ENCODE data around the gene RPS15.
A peak's percentile ranks its signal among the peaks of the same experiment; 100 is the strongest.

RPS15 gene

DNA sequence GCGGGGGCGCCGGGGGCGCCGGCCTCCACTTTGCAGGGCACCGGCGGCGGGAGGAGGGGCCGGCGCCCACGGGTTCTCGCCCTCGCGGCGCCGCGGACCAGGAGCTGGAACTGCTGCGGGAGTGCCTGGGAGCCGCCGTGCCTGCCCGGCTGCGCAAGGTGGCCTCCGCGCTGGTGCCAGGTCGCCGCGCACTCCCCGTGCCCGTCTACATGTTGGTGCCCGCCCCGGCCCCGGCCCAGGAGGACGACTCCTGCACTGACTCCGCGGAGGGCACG, 29.0 kb downstream of the RPS15 start:
- TF ChIP-seq ZFX (IDR thresholded peaks at IDR 0.05; ENCODE audit: borderline replicate concordance), result no peak
- TF ChIP-seq CTCF (IDR thresholded peaks at IDR 0.05), result no peak
- no peak overlapping the region for H3K27ac ChIP-seq

DNA sequence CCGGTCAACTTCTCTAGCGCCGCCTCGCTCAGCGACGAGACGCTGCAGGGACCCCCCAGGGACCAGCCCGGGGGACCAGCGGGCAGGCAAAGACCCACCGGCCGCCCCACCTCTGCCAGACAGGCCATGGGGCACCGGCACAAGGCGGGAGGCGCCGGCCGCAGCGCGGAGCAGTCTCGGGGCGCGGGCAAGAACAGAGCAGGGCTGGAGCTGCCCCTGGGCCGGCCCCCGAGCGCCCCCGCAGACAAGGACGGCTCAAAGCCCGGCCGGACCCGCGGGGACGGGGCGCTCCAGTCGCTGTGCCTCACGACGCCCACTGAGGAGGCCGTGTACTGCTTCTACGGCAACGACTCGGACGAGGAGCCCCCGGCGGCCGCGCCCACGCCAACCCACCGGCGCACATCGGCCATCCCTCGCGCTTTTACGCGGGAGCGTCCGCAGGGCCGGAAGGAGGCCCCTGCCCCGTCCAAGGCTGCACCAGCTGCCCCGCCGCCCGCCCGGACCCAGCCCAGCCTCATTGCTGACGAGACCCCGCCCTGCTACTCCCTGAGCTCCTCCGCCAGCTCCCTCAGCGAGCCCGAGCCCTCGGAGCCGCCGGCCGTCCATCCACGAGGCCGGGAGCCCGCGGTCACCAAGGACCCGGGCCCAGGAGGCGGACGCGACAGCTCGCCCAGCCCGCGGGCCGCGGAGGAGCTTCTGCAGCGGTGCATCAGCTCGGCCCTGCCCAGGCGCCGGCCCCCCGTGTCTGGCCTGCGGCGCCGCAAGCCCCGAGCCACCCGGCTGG, 29.5 kb downstream of the RPS15 start:
- TF ChIP-seq CTCF (IDR thresholded peaks at IDR 0.05) (no peak), ZFX (IDR thresholded peaks at IDR 0.05; ENCODE audit: borderline replicate concordance) (no peak)
- no peak overlapping the region for H3K27ac ChIP-seq

DNA sequence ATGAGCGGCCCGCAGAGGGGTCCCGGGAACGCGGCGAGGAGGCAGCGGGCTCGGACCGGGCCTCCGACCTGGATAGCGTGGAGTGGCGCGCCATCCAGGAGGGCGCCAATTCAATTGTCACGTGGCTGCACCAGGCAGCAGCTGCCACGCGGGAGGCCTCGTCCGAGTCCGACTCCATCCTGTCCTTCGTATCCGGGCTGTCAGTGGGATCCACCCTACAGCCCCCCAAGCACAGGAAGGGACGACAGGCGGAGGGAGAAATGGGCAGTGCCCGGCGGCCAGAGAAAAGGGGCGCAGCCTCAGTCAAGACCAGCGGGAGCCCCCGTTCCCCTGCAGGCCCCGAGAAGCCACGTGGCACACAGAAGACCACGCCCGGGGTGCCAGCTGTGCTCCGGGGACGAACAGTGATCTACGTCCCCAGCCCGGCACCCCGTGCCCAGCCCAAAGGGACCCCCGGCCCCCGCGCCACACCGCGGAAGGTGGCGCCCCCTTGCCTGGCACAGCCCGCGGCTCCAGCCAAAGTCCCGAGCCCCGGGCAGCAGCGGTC, 30.2 kb downstream of the RPS15 start:
- no peak for TF ChIP-seq CTCF (IDR thresholded peaks at IDR 0.05)
- TF ChIP-seq ZFX (IDR thresholded peaks at IDR 0.05; ENCODE audit: borderline replicate concordance), result no peak
- peak overlapping the region; percentile 86; the same call in 1 of the 2 replicates for H3K27ac ChIP-seq

DNA sequence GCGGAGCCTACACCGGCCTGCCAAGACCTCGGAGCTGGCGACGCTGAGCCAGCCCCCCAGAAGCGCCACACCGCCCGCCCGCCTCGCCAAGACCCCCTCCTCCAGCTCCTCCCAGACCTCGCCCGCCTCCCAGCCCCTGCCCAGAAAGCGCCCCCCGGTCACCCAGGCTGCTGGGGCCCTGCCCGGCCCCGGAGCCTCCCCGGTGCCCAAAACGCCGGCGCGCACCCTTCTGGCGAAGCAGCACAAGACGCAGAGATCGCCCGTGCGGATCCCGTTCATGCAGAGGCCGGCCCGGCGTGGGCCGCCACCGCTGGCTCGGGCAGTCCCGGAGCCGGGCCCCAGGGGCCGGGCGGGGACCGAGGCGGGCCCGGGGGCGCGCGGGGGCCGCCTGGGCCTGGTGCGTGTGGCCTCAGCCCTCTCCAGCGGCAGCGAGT, 30.6 kb downstream of the RPS15 start:
- peak overlapping the region; percentile 86 for H3K27ac ChIP-seq
- TF ChIP-seq ZFX (IDR thresholded peaks at IDR 0.05; ENCODE audit: borderline replicate concordance) (no peak), CTCF (IDR thresholded peaks at IDR 0.05) (peak; percentile 51)

DNA sequence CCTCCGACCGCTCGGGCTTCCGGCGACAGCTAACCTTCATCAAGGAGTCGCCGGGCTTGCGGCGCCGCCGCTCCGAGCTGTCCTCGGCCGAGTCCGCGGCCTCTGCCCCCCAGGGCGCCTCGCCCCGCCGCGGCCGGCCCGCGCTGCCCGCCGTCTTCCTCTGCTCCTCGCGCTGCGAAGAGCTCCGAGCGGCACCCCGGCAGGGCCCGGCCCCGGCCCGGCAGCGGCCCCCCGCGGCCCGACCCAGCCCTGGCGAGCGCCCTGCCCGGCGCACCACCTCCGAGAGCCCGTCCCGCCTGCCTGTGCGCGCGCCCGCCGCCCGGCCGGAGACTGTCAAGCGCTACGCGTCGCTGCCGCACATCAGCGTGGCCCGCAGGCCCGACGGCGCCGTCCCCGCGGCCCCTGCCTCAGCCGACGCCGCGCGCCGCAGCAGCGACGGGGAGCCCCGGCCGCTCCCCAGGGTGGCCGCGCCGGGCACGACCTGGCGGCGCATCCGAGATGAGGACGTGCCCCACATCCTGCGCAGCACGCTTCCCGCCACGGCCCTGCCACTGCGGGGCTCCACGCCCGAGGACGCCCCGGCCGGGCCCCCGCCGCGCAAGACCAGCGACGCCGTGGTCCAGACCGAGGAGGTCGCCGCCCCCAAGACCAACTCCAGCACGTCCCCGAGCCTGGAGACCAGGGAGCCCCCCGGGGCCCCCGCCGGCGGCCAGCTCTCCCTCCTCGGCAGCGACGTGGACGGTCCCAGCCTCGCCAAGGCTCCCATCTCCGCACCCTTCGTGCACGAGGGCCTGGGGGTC, 31.3 kb downstream of the RPS15 start:
- TF ChIP-seq CTCF (IDR thresholded peaks at IDR 0.05) (peak; percentile 36), ZFX (IDR thresholded peaks at IDR 0.05; ENCODE audit: borderline replicate concordance) (no peak)
- H3K27ac ChIP-seq, result peak overlapping the region; percentile 86

DNA sequence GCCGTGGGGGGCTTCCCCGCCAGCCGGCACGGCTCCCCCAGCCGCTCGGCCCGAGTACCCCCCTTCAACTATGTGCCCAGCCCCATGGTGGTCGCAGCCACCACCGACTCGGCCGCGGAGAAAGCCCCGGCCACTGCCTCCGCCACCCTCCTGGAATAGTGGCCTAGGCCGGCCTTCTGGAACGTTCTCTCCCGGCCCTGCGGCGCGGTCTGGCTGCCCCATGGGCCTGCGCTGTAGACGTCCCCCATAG, 31.8 kb downstream of the RPS15 start:
- peak overlapping the region; percentile 86 for H3K27ac ChIP-seq
- no peak for TF ChIP-seq ZFX (IDR thresholded peaks at IDR 0.05; ENCODE audit: borderline replicate concordance)
- no peak for TF ChIP-seq CTCF (IDR thresholded peaks at IDR 0.05)

Data from 22Rv1 (cell line).